RPMI7951 (cell line): ENCODE results near the gene HAPLN3. TPM values are rescaled to one million over a fixed set of nuclear protein-coding genes. Genes with fewer than 3 reads are reported as not detected.

Experiments
- DNase-seq: peaks from one replicate; pipeline ENCODE4 v3.0.0-alpha.2; 2012; ENCODE audit warnings: low read depth
- total RNA-seq: library from RNA; depleted of rRNA; stranded (reverse); fragments of >200 nt; shearing (Covaris generic); gene quantifications from 2 replicates; pipeline ENCODE4 v1.2.3, GENCODE V29; 2014

HAPLN3 gene
- total RNA-seq, 1 experiment from 2014 or later: 18.4 TPM

DNA sequence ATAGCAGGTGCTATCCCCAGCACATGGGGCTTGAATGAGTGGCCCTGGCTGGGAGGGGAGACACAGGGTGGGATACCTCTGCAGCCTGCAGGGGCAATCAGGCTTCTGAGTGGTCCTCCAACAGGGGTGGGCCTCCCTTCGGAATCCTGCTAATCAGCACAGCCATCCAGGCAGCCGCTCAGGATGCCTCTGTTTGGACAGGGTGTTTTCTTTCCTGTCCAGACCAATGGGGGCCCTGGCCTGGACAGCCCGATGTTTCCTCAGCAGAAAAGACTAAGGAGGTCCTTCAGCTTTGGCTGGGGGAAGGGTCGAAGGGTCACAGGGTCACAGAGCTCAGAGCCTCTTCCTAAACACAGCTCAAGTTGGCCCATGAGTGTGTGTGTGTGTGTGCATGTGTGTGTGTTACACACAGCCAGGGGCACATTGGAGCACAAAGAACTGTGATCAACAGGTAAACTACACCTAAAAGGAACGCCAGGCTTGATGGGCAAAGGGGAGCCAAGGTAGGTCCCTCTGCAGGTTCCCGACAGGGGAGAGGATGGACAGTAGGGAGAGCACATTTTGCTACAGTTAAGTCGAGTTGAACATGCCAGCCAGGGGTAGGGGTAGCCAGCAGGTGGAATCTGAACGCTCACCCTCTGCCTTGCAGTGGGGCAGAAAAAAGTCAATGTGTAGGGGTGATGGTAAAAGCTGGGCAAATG is 1.1 kb upstream of the HAPLN3 start:
- DNase-seq: no peak

DNA sequence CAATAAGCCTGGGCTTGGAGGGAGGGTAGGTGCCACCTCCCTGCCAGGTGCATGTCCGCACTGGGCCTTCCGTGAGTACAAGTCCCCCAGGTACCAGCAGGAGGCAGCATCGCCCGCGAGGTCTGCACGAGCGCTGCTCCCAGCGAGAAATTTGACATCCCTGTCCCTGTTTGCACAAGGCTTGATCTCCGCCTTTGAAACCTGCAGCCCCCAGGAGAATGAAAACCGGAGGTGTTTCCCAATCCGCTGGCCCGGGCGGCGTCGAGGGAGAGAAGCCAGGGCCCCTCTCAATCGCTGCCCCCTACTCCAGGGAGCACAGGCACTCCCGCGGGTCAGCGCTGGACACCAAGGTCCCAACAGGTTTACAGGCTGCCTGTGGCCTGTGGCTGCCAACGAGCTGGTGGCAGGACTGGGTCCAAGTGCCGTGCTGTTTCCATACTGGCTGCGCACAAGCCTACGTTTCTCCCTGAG is 961 bp downstream of the HAPLN3 start:
- no peak for DNase-seq

DNA sequence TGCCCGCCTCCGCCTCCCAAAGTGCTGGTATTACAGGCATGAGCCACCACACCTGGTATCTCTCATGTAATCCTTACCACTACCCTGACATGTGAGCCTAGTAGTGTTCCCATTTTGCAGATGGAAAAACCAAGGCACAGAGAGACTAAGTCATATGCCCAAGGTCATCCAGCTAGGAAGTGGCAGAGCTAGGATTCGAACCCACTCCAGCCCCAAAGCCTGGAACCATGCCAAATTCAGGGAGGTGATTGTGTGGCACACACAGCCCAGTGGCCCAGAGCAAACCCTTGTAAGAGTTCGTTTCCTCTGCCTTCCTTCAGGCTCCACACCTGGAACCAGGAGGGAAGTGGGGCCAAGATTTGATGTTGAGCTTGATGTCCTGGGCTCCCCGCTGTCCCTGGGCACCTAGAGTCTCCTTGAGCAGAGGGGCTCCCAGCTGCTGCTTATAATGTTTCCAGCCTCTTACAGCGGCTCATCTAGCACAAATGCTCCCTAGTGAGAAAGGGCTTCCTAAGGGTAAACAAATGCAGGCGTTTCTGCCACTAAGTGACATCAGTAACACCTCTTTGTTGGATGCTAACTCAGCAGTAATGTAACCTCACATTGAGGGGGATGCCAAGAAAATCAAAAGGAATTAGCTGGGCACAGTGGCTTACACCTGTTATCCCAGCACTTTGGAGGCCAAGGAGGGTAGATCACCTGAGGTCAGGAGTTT is 3.6 kb downstream of the HAPLN3 start:
- no peak for DNase-seq

GRCh38 chr15:88890495-88890894 is 4.8 kb downstream of the HAPLN3 start:
- DNase-seq: peak; percentile 84

GRCh38 chr15:88888719-88889118 is 6.6 kb downstream of the HAPLN3 start:
- no peak for DNase-seq

DNA sequence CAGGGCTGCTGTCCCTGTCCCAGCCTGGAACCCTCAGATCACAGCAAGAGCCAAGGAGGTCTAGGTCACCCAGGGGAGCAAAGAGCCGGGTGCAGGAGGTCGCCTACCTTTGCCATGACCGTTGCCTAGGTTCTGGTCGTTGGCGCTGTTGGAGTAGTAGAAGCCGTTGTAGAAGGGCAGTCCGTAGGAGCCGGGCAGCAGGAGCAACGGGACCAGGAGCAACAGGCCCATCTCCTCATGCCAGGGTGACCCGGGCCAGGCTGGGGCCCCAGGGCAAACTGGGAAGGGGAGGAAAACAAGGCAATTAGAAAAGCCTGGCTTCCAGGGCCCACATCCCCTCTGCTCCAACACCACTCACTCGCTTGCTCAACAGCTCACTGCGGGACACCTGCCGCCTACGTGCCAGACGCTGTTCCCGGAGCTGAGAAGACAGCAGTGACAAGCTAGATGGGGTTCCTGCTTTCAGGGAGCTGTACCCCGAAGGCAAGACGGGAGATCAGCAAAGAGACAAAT is 8.2 kb downstream of the HAPLN3 start:
- DNase-seq: no peak

DNA sequence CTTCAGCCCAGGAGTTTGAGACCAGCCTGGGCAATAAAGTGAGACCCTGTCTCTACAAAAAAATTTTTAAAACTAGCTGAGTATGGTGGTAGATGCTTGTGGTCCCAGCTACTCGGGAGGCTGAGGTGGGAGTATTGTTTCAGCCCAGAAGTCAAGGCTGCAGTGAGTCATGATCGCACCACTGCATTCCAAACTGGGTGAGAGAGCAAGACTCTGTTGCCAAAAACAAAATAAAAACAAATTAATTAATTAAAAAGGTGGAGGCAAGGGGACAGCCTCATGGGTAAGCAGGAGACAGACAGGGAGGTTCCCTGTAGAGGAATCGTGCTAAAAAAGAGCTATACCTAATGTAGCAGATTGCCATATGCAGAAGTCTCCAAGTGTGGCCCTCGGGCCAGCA is 12.6 kb downstream of the HAPLN3 start:
- peak; percentile 72 for DNase-seq

GRCh38 chr15:88881775-88882174 is 13.6 kb downstream of the HAPLN3 start:
- DNase-seq: no peak

DNA sequence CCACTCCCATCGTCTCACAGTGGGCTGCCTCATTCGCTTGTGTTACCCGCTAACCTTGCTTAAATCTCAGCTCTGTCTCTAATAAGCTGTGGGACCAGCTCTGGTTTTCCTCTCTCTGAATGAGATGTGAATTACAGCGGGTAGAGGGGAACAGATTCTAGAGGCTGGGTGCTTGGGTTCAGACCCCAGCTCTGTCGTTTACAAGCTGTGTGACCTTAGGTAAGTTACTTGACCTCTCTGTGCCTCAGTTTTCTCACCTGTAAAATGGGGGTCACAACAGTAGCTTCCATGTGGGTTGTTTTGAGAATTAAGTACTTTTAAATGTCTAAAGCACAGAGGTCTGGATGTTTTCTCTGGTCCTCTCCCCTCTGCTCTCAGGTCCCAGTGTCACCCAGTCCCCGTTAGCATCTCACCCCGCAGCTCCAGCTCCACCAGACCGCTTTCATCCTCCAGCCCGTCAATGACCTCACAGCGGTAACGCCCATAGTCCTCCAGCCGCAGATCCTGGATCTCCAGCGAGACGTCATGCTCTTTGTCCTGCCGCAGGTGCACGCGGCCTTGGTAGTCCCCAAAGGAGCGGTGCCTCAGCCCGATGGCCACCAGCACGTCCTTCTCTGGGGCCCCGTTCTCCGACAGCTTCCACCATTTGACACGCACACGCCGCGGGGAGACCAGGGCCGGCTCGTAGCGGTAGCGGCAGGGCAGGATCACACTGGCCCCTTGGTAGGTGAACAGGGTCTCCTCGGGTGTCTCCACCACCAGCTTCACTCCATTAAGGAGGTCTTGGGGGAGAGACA is 14.2 kb downstream of the HAPLN3 start:
- DNase-seq: no peak

GRCh38 chr15:88878720-88879184 is 16.6 kb downstream of the HAPLN3 start:
- DNase-seq: peak; percentile 44

DNA sequence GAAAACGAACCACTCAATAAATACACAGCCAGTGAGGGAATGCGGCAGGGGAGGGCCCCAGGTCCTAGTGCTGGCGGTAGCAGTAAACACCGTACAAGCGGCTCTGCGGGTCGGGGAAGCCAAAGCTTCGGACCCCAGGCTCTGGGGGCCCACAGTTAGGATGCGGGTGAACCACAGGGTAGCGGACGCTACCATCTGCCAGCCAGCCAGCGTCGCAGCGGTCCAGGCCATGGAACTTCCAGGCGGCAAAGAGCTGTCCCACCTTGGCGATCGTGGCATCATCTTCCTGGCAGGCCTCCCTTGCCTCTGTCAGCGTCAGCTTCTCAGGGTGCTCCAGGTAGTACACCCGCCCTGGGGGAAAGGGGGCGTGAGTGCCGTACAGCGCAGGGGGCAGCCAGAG is 17.4 kb downstream of the HAPLN3 start:
- DNase-seq: no peak

- DNase-seq: no peak
Measured at GRCh38 chr15:88877415-88877814, 17.9 kb downstream of the HAPLN3 start.

DNA sequence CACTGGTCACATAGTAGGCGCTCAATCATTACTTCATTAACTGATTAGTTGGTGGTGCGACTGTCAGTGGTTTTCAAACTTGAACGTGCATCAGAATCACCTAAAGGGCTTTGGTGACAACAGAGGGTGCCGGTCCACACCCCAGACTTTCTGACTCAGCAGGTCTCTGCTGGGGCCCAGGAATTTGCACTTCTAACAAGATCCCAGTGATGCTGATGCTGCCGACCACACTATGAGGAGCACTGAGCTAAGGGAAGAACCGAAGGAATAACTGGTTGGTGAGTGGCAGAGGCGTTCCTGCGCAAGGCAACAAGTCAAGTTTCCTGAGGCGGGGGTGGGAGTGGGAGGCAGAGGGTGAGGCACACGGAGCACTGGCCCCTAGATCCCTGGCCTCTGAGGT is 18.8 kb downstream of the HAPLN3 start:
- DNase-seq: no peak

DNA sequence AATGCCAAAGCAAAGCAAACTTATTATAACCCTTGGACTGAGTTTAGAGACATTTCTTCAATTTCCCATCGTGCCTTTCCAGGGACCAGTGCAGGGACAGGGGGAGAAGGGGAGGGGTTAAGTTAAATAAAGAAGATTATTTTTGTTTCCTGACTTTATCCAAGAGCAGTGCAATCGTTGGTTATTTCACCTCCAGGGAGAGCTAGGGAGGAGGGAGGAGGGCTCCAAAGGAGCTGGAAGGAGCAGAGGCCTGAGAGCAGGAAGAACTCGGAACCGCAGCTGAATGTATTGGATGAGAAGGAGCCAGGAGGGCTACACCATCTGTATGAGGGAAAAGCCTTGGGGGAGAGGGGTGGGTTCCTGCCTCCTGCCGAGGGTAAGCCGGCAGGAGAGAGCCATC is 20.7 kb downstream of the HAPLN3 start:
- no peak for DNase-seq

GRCh38 chr15:88874275-88874674 is 21.1 kb downstream of the HAPLN3 start:
- no peak for DNase-seq

GRCh38 chr15:88873786-88874185 is 21.6 kb downstream of the HAPLN3 start:
- DNase-seq: no peak

- no peak for DNase-seq
Measured at GRCh38 chr15:88872706-88873105, 22.6 kb downstream of the HAPLN3 start.

DNA sequence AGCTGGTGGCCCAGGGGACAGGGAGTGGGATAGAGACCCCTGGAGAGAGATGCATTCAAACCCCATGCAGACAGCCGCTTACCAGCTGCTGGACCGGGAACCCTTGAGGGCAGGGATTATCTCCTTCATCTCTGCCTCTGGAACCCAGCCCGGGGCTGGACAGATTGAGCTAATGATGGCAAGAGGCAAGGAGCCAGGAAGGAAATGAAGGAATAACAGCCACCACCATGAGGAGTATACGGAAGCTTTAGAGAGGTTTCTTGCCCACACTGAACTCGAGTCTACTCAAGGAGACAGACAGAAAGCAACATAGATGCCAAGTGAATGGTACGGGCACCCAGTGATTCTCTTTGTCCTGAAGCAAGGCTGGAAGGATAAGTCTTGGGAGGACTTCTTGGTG is 23.2 kb downstream of the HAPLN3 start:
- peak; percentile 37 for DNase-seq

DNA sequence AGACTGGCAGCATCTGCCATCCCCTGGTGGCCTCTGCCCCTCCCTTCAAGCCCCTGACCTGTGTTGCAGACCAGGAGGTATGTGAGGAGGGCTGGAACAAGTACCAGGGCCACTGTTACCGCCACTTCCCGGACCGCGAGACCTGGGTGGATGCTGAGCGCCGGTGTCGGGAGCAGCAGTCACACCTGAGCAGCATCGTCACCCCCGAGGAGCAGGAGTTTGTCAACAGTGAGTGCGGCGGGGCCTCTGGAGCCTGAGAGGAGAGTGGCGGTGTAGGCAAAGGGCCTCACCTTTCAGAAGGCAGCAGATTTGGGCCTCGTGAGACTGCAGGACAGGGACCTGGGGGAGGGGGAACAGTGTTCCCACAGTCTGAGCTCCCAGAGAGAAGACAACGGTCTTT is 24.0 kb downstream of the HAPLN3 start:
- no peak for DNase-seq

DNA sequence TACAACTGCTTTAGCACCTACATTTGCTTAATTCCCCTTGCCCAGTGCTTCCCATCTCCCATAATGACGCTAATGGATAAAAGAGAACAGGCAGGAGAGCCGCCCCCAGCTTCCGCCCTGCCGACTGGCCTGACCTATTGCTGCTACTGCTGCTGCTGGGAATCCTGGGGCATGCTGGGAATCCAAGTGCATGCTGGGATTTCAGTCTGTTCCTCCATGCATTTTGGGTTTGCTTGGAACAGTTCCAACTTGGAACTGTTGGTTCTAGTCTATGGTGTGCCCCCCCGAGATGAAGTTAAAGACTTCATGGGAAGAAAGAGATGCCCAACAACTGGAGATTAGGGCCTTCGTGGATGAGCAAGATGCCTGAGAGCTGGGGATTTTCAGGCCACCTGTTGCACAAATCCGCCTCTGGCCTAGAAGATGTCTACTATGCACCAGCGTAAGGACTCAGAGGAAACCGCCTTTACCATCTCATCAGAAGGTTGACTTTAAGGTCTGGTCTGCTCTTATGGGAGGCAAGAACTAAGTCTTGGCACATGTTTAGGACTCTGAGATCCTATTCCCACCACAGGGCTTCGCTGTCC is 29.0 kb downstream of the HAPLN3 start:
- DNase-seq: no peak

- no peak for DNase-seq
Measured at GRCh38 chr15:88865498-88866099, 29.7 kb downstream of the HAPLN3 start.
